ENCODE results near the gene DSP.

Gene DSP

GRCh38 chr6:7540595-7540994 is 876 bp upstream of the DSP start:
- DNase-seq: no peak

- DNase-seq: no peak
Observed at GRCh38 chr6:7542065-7542873, 798 bp downstream of the DSP start.

GRCh38 chr6:7542874-7543624 is 1.6 kb downstream of the DSP start:
- no peak for DNase-seq

GRCh38 chr6:7543789-7544424 is 2.4 kb downstream of the DSP start:
- DNase-seq: no peak

GRCh38 chr6:7544597-7544996 is 3.1 kb downstream of the DSP start:
- no peak for DNase-seq

- DNase-seq: no peak
Observed at GRCh38 chr6:7545316-7546019, 4.0 kb downstream of the DSP start.

- no peak for DNase-seq
Observed at GRCh38 chr6:7546020-7546369, 4.5 kb downstream of the DSP start.

- no peak for DNase-seq
Observed at GRCh38 chr6:7546383-7546782, 4.9 kb downstream of the DSP start.

- DNase-seq: no peak
Observed at GRCh38 chr6:7546896-7547295, 5.4 kb downstream of the DSP start.

GRCh38 chr6:7547315-7547714 is 5.8 kb downstream of the DSP start:
- no peak for DNase-seq

GRCh38 chr6:7550433-7550801 is 8.9 kb downstream of the DSP start:
- no peak for DNase-seq

GRCh38 chr6:7554533-7555275 is 13.2 kb downstream of the DSP start:
- no peak for DNase-seq

GRCh38 chr6:7555671-7556070 is 14.2 kb downstream of the DSP start:
- DNase-seq: no peak

GRCh38 chr6:7556394-7557106 is 15.1 kb downstream of the DSP start:
- DNase-seq: no peak

- no peak for DNase-seq
Observed at GRCh38 chr6:7557652-7558051, 16.2 kb downstream of the DSP start.

GRCh38 chr6:7558781-7559180 is 17.3 kb downstream of the DSP start:
- DNase-seq: no peak

- DNase-seq: no peak
Observed at GRCh38 chr6:7559196-7559595, 17.7 kb downstream of the DSP start.

GRCh38 chr6:7559651-7560385 is 18.3 kb downstream of the DSP start:
- no peak for DNase-seq

- DNase-seq: no peak
Observed at GRCh38 chr6:7561153-7561964, 19.9 kb downstream of the DSP start.

GRCh38 chr6:7562769-7563168 is 21.3 kb downstream of the DSP start:
- no peak for DNase-seq
